ENCODE data around the gene CNTNAP2.
"Not testable (repeated sequence)": the region's sequence is repeated elsewhere in the genome, so short reads cannot be mapped to it uniquely, and the experiment has no call there.

Gene CNTNAP2

GRCh38 chr7:146206270-146206669 is 89.7 kb downstream of the CNTNAP2 start:
- Mint-ChIP-seq H3K9me3 (no peaks in the 10 kb centered on the region), H3K36me3 (ENCODE audit: low read depth) (no peaks in the 10 kb centered on the region), H3K4me1 (ENCODE audit: low read depth) (no peaks in the 10 kb centered on the region), H3K27ac (no peak overlapping the region), H3K27me3 (ENCODE audit: low read depth) (no peaks in the 10 kb centered on the region), H3K4me3 (no peak overlapping the region)

DNA sequence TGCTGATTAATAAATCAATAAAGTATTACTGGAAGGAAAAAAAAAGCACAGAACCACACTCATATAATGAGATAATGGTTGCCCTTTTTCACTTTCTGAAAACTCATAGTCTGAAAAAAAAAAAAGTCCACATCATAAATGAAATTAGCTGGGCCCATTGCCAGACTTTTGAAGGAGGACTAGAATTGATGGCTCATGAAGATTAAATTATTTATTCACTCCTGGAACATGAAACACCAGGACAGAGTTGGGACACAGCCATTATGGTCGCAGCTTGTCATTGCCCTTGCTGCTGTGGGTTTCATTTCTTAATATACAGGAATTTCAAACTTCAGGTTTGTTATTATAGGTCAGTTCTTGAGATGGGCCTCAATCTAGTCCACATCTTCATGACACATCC is 91.9 kb downstream of the CNTNAP2 start:
- no peaks in the 10 kb centered on the region for H3K4me1 Mint-ChIP-seq (ENCODE audit: low read depth)
- no peaks in the 10 kb centered on the region for H3K27me3 Mint-ChIP-seq (ENCODE audit: low read depth)
- no peaks in the 10 kb centered on the region for H3K36me3 Mint-ChIP-seq (ENCODE audit: low read depth)
- H3K4me3 Mint-ChIP-seq = no peak overlapping the region
- H3K27ac Mint-ChIP-seq = no peak overlapping the region
- no peaks in the 10 kb centered on the region for H3K9me3 Mint-ChIP-seq

DNA sequence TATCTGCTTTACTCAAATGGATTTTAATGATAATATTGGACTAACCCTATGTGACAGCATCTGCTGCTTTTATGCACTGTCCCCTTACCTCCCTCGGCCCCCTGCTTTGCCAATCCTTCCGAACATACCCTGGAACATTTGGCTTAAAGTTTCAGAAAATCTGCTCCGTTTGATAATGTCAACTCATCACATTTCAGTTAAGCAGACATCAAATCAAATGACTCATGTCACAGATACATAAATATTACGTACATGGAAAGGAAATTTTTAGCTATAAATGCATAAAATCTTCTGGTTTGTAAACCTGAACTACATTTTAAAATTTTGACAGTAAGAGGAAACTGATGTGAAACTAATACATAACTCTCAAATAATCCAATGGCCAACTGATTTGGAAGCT is 98.2 kb downstream of the CNTNAP2 start:
- H3K27ac Mint-ChIP-seq = no peak overlapping the region
- H3K4me3 Mint-ChIP-seq = no peak overlapping the region
- H3K36me3 Mint-ChIP-seq (ENCODE audit: low read depth) = no peaks in the 10 kb centered on the region
- H3K9me3 Mint-ChIP-seq = no peaks in the 10 kb centered on the region
- H3K4me1 Mint-ChIP-seq (ENCODE audit: low read depth) = no peaks in the 10 kb centered on the region
- H3K27me3 Mint-ChIP-seq (ENCODE audit: low read depth) = no peaks in the 10 kb centered on the region

GRCh38 chr7:146216396-146217041 is 99.9 kb downstream of the CNTNAP2 start:
- H3K27ac Mint-ChIP-seq = no peak overlapping the region
- H3K4me3 Mint-ChIP-seq = no peak overlapping the region
- no peaks in the 10 kb centered on the region for H3K4me1 Mint-ChIP-seq (ENCODE audit: low read depth)
- no peaks in the 10 kb centered on the region for H3K27me3 Mint-ChIP-seq (ENCODE audit: low read depth)
- H3K36me3 Mint-ChIP-seq (ENCODE audit: low read depth) = no peaks in the 10 kb centered on the region
- H3K9me3 Mint-ChIP-seq = no peaks in the 10 kb centered on the region

- Mint-ChIP-seq H3K27me3 (ENCODE audit: low read depth) (no peaks in the 10 kb centered on the region), H3K4me3 (no peak overlapping the region)
Observed at GRCh38 chr7:146223851-146224250, 107.2 kb downstream of the CNTNAP2 start.

GRCh38 chr7:146232604-146233003 is 116.0 kb downstream of the CNTNAP2 start:
- no peaks in the 10 kb centered on the region for H3K36me3 Mint-ChIP-seq (ENCODE audit: low read depth)
- H3K27ac Mint-ChIP-seq = no peak overlapping the region
- no peaks in the 10 kb centered on the region for H3K4me1 Mint-ChIP-seq (ENCODE audit: low read depth)
- H3K27me3 Mint-ChIP-seq (ENCODE audit: low read depth) = no peaks in the 10 kb centered on the region
- no peaks in the 10 kb centered on the region for H3K9me3 Mint-ChIP-seq
- no peak overlapping the region for H3K4me3 Mint-ChIP-seq

More at GRCh38 chr7:146223851-146224250, 107.2 kb downstream of the CNTNAP2 start:
- H3K36me3 Mint-ChIP-seq (ENCODE audit: low read depth) = no peaks in the 10 kb centered on the region
- H3K27ac Mint-ChIP-seq = no peak overlapping the region
- H3K4me1 Mint-ChIP-seq (ENCODE audit: low read depth) = no peaks in the 10 kb centered on the region
- H3K9me3 Mint-ChIP-seq = peaks cover 5% of the 10 kb centered on the region

- Mint-ChIP-seq H3K27me3 (ENCODE audit: low read depth) (no peaks in the 10 kb centered on the region), H3K9me3 (peaks cover 3% of the 10 kb centered on the region), H3K4me1 (ENCODE audit: low read depth) (no peaks in the 10 kb centered on the region), H3K4me3 (no peak overlapping the region), H3K27ac (no peak overlapping the region), H3K36me3 (ENCODE audit: low read depth) (no peaks in the 10 kb centered on the region)
Observed at GRCh38 chr7:146235195-146235594, 118.6 kb downstream of the CNTNAP2 start.

DNA sequence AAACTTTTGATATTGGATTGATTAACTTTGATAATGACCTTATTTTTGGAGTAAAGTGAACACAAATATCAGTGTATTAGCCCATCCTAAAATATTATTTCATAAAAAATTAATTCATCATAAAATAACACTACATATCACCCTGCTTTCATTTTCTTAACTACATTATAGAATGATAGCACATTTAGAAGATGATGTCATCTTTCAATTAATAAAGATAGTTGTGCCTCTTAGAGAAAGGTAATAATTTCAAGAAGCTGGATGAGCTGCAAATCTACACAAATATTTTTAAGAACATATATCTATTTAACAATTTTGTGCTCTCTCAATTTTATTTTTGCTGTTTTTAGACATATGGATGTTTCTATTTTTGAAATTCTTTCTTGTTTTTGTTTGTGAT is 126.1 kb downstream of the CNTNAP2 start:
- Mint-ChIP-seq H3K36me3 (ENCODE audit: low read depth) (no peaks in the 10 kb centered on the region), H3K4me1 (ENCODE audit: low read depth) (no peaks in the 10 kb centered on the region), H3K27ac (no peak overlapping the region), H3K9me3 (peaks cover 29% of the 10 kb centered on the region), H3K4me3 (no peak overlapping the region), H3K27me3 (ENCODE audit: low read depth) (no peaks in the 10 kb centered on the region)

DNA sequence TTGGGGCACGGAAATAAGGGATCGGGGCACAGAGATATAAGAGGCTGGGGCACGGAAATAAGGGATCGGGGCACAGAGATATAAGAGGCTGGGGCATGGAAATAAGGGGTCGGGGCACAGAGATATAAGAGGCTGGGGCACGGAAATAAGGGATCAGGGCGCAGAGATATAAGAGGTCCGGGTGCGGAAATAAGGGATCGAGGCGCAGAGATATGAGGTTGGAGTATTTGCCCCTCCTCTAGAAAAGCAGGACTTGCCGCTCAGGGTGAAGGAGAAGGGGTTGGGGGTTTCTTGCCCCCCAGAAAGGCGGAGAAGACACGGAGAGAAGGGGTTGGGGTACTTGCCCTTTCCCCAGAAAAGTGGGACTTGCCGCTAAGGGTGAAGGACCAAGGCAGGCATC is 131.4 kb downstream of the CNTNAP2 start:
- peaks cover 42% of the 10 kb centered on the region for H3K9me3 Mint-ChIP-seq
- H3K27ac Mint-ChIP-seq; H3K4me1 Mint-ChIP-seq (ENCODE audit: low read depth); H3K36me3 Mint-ChIP-seq (ENCODE audit: low read depth); H3K4me3 Mint-ChIP-seq; H3K27me3 Mint-ChIP-seq (ENCODE audit: low read depth): not testable (repeated sequence)

DNA sequence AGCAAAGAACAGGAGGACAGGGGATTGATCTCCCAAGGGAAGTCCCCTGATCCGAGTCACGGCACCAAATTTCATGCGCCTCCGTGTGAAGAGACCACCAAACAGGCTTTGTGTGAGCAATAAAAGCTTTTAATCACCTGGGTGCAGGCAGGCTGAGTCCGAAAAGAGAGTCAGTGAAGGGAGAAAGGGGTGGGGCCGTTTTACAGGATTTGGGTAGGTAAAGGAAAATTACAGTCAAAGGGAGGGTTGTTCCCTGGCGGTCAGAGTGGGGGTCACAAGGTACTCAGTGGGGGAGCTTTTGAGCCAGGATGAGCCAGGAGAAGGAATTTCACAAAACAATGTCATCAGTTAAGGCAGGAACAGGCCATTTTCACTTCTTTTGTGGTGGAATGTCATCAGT is 132.1 kb downstream of the CNTNAP2 start:
- not testable (repeated sequence) for H3K27ac Mint-ChIP-seq; H3K4me1 Mint-ChIP-seq (ENCODE audit: low read depth); H3K27me3 Mint-ChIP-seq (ENCODE audit: low read depth); H3K4me3 Mint-ChIP-seq; H3K36me3 Mint-ChIP-seq (ENCODE audit: low read depth)
- H3K9me3 Mint-ChIP-seq = peaks cover 45% of the 10 kb centered on the region

- Mint-ChIP-seq H3K27me3 (ENCODE audit: low read depth) (no peaks in the 10 kb centered on the region), H3K4me1 (ENCODE audit: low read depth) (no peaks in the 10 kb centered on the region), H3K27ac (no peak overlapping the region), H3K36me3 (ENCODE audit: low read depth) (no peaks in the 10 kb centered on the region), H3K4me3 (no peak overlapping the region), H3K9me3 (peaks cover 43% of the 10 kb centered on the region)
Observed at GRCh38 chr7:146249272-146249671, 132.7 kb downstream of the CNTNAP2 start.

GRCh38 chr7:146255609-146256008 is 139.0 kb downstream of the CNTNAP2 start:
- peaks cover 18% of the 10 kb centered on the region for H3K9me3 Mint-ChIP-seq
- no peaks in the 10 kb centered on the region for H3K4me1 Mint-ChIP-seq (ENCODE audit: low read depth)
- no peaks in the 10 kb centered on the region for H3K36me3 Mint-ChIP-seq (ENCODE audit: low read depth)
- no peak overlapping the region for H3K4me3 Mint-ChIP-seq
- H3K27me3 Mint-ChIP-seq (ENCODE audit: low read depth) = no peaks in the 10 kb centered on the region
- no peak overlapping the region for H3K27ac Mint-ChIP-seq

- peaks cover 7% of the 10 kb centered on the region for H3K9me3 Mint-ChIP-seq
- no peaks in the 10 kb centered on the region for H3K36me3 Mint-ChIP-seq (ENCODE audit: low read depth)
- no peaks in the 10 kb centered on the region for H3K4me1 Mint-ChIP-seq (ENCODE audit: low read depth)
Observed at GRCh38 chr7:146262527-146262926, 145.9 kb downstream of the CNTNAP2 start.

DNA sequence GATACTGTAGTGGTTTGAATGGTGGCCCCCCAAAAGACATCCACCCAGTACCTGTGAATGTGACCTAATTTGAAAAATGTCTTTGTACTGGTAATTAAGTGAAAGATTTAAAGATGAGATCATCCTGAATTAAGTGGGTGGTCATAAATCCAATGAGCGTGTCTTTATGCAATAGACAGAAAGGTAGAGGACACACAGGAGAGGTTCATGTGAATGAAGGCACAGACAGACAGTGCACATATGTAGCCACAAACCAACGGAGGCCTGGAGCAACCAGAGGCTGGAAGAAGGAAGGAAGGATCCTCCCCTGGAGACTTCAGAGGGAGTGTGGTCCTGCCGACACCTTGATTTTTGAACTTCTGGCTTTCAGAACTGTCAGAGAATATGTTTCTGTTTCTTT is 160.3 kb downstream of the CNTNAP2 start:
- Mint-ChIP-seq H3K4me3 (no peak overlapping the region), H3K27me3 (ENCODE audit: low read depth) (no peaks in the 10 kb centered on the region), H3K9me3 (peaks cover 4% of the 10 kb centered on the region), H3K27ac (no peak overlapping the region), H3K36me3 (ENCODE audit: low read depth) (no peaks in the 10 kb centered on the region), H3K4me1 (ENCODE audit: low read depth) (no peaks in the 10 kb centered on the region)

More at GRCh38 chr7:146262527-146262926, 145.9 kb downstream of the CNTNAP2 start:
- H3K4me3 Mint-ChIP-seq = no peak overlapping the region
- no peaks in the 10 kb centered on the region for H3K27me3 Mint-ChIP-seq (ENCODE audit: low read depth)
- H3K27ac Mint-ChIP-seq = no peak overlapping the region

- Mint-ChIP-seq H3K27me3 (ENCODE audit: low read depth) (no peaks in the 10 kb centered on the region), H3K4me3 (no peak overlapping the region), H3K9me3 (peaks cover 8% of the 10 kb centered on the region), H3K27ac (no peak overlapping the region), H3K4me1 (ENCODE audit: low read depth) (no peaks in the 10 kb centered on the region), H3K36me3 (ENCODE audit: low read depth) (no peaks in the 10 kb centered on the region)
Observed at GRCh38 chr7:146285418-146285817, 168.8 kb downstream of the CNTNAP2 start.

GRCh38 chr7:146290746-146291145 is 174.1 kb downstream of the CNTNAP2 start:
- no peaks in the 10 kb centered on the region for H3K27me3 Mint-ChIP-seq (ENCODE audit: low read depth)
- H3K27ac Mint-ChIP-seq = no peak overlapping the region
- H3K9me3 Mint-ChIP-seq = peaks cover 8% of the 10 kb centered on the region
- H3K4me1 Mint-ChIP-seq (ENCODE audit: low read depth) = no peaks in the 10 kb centered on the region
- H3K36me3 Mint-ChIP-seq (ENCODE audit: low read depth) = no peaks in the 10 kb centered on the region
- no peak overlapping the region for H3K4me3 Mint-ChIP-seq

Data from T-helper 1 cell treated with Interleukin-12 subunit alpha and Interleukin-12 subunit beta and Interleukin-4 antibody, amounts not matched to agents 30 μg/mL and 1 μg/mL, for 36 hours (primary cell).